PC-3 (cell line): ENCODE results near the gene YKT6. TPM values are rescaled to one million over a fixed set of nuclear protein-coding genes. Genes with fewer than 3 reads are reported as not detected.

ENCODE experiments used
- ATAC-seq: fragments of 200-7000 bp; cut with Tn5 transposase; 2 replicates; pipeline ENCODE4 v1.9.1; 2020; ENCODE audit warnings: mild to moderate bottlenecking, moderate library complexity
- BruUV-seq: library from RNA; stranded (reverse); fragments of 400-500 nt; replicated peaks from 2 replicates; lab custom pipeline; 2021; lab: Mats Ljungman, UMichigan
- CTCF ChIA-PET: fragments of 300-600 bp; sonication (Branson Sonifier 250); formaldehyde crosslinking; loops from one replicate; lab custom pipeline; 2022; ENCODE audit warnings: antibody characterized with exemption; lab: Charles Lee
- POLR2A ChIA-PET: fragments of 300-600 bp; sonication (Branson Sonifier 250); formaldehyde crosslinking; loops from one replicate; lab custom pipeline; 2022; ENCODE audit warnings: antibody characterized with exemption; ENCODE audit not compliant: unreplicated experiment; lab: Charles Lee
- DNase-seq: peaks from one replicate; pipeline ENCODE4 v3.0.0-alpha.2; 2015
- H2AFZ ChIP-seq: fragments of 300-600 bp; sonication (generic); 2 replicates; pipeline ENCODE4 v1.6.0; 2016; ENCODE audit warnings: antibody characterized with exemption, low read length
- H3F3A ChIP-seq: fragments of 300-600 bp; sonication (generic); one replicate; pipeline ENCODE4 v1.6.0; 2017; ENCODE audit warnings: antibody characterized with exemption, low read length, control low read depth, mild to moderate bottlenecking; ENCODE audit not compliant: unreplicated experiment
- H3K27ac ChIP-seq: fragments of 300-600 bp; sonication (generic); 2 replicates; pipeline ENCODE4 v1.5.1; 2016; ENCODE audit warnings: mild to moderate bottlenecking, low read length
- H3K27me3 ChIP-seq: fragments of 300-600 bp; sonication (generic); 2 replicates; pipeline ENCODE4 v1.6.1; 2016; ENCODE audit warnings: low read length, mixed read lengths
- H3K36me3 ChIP-seq: fragments of 300-600 bp; sonication (generic); 2 replicates; pipeline ENCODE4 v1.6.1; 2016; ENCODE audit warnings: low read depth, mixed run types, low read length, mixed read lengths
- H3K4me1 ChIP-seq: fragments of 300-600 bp; sonication (generic); 2 replicates; pipeline ENCODE4 v1.5.1; 2016; ENCODE audit warnings: low read length; ENCODE audit not compliant: insufficient read depth
- H3K4me2 ChIP-seq: fragments of 300-600 bp; sonication (generic); 2 replicates; pipeline ENCODE4 v1.6.0; 2016; ENCODE audit warnings: low read length
- H3K4me3 ChIP-seq: fragments of 300-600 bp; sonication (generic); 2 replicates; pipeline ENCODE4 v1.5.1; 2016; ENCODE audit warnings: mild to moderate bottlenecking, low read length, mixed read lengths
- H3K79me2 ChIP-seq: fragments of 300-600 bp; sonication (generic); 2 replicates; pipeline ENCODE4 v1.6.1; 2017; ENCODE audit warnings: low read length, mixed read lengths
- H3K9ac ChIP-seq: fragments of 300-600 bp; sonication (generic); 2 replicates; pipeline ENCODE4 v1.6.0; 2016; ENCODE audit warnings: mild to moderate bottlenecking, low read length
- H3K9me2 ChIP-seq: fragments of 300-600 bp; sonication (generic); replicated peaks from 2 replicates; pipeline ENCODE4 v1.6.1; 2016; ENCODE audit warnings: mixed run types, low read length, mixed read lengths
- H3K9me3 ChIP-seq: fragments of 300-600 bp; sonication (generic); 2 replicates; pipeline ENCODE4 v1.6.1; 2016; ENCODE audit warnings: low read length, mixed read lengths
- H4K20me1 ChIP-seq: fragments of 300-600 bp; sonication (generic); 2 replicates; pipeline ENCODE4 v1.6.1; 2016; ENCODE audit warnings: low read length, mixed read lengths
- EZH2 ChIP-seq: fragments of 300-600 bp; sonication (generic); IDR thresholded peaks from one replicate; pipeline ENCODE4 v1.6.1; 2017; ENCODE audit warnings: antibody characterized with exemption, mild to moderate bottlenecking, low read length; ENCODE audit not compliant: unreplicated experiment
- EZH2phosphoT487 ChIP-seq: fragments of 300-600 bp; sonication (generic); IDR thresholded peaks from 2 replicates; pipeline ENCODE4 v1.6.1; 2018; ENCODE audit warnings: mild to moderate bottlenecking, antibody characterized with exemption, low read length, borderline replicate concordance
- intact Hi-C: fragments of 100-400 bp; cut with micrococcal nuclease; formaldehyde crosslinking; loops from 2 replicates; pipeline ENCODE4 v1.9.0; 2023
- total RNA-seq: library from RNA; depleted of rRNA; stranded (reverse); fragments of >200 nt; gene quantifications from 2 replicates; pipeline ENCODE4 v1.2.3, GENCODE V29; 2014
- TF ChIP-seq, protein P1 (sequence below): fragments of 300-600 bp; sonication (generic); conservative IDR thresholded peaks from 2 replicates; pipeline ENCODE4 v1.5.1; 2017; ENCODE audit warnings: antibody characterized with exemption, low read depth, mild to moderate bottlenecking, low read length

YKT6 gene
- total RNA-seq, 1 experiment from 2014 or later: 133 TPM

- ATAC-seq (no peak), DNase-seq (no peak)
- H3K27me3 ChIP-seq: no peaks in the 10 kb centered on the region
- H3K9me3 ChIP-seq: no peaks in the 10 kb centered on the region
- POLR2A ChIA-PET: no interaction called here
- no peak overlapping the region for H3K27ac ChIP-seq
- H3K9ac ChIP-seq: no peak overlapping the region
- no peaks in the 10 kb centered on the region for H3K9me2 ChIP-seq
- intact Hi-C loops: no loop called here
- no peaks in the 10 kb centered on the region for H3K79me2 ChIP-seq
- TF ChIP-seq, protein P1, sequence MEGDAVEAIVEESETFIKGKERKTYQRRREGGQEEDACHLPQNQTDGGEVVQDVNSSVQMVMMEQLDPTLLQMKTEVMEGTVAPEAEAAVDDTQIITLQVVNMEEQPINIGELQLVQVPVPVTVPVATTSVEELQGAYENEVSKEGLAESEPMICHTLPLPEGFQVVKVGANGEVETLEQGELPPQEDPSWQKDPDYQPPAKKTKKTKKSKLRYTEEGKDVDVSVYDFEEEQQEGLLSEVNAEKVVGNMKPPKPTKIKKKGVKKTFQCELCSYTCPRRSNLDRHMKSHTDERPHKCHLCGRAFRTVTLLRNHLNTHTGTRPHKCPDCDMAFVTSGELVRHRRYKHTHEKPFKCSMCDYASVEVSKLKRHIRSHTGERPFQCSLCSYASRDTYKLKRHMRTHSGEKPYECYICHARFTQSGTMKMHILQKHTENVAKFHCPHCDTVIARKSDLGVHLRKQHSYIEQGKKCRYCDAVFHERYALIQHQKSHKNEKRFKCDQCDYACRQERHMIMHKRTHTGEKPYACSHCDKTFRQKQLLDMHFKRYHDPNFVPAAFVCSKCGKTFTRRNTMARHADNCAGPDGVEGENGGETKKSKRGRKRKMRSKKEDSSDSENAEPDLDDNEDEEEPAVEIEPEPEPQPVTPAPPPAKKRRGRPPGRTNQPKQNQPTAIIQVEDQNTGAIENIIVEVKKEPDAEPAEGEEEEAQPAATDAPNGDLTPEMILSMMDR: no peak
- no peak for TF ChIP-seq EZH2
- TF ChIP-seq EZH2phosphoT487: no peak
- no peaks in the 10 kb centered on the region for H3K36me3 ChIP-seq
- no peaks in the 10 kb centered on the region for H3F3A ChIP-seq
- no TSS peak for BruUV-seq
- H3K4me1 ChIP-seq: peaks cover 8% of the 10 kb centered on the region
- H3K4me2 ChIP-seq: no peak overlapping the region
- H2AFZ ChIP-seq: no peak overlapping the region
- CTCF ChIA-PET: no interaction called here
- no peaks in the 10 kb centered on the region for H4K20me1 ChIP-seq
- no peak overlapping the region for H3K4me3 ChIP-seq
Observed at GRCh38 chr7:44193011-44193802, 7.6 kb upstream of the YKT6 start.

- TF ChIP-seq, protein P1: no peak
- no peak for TF ChIP-seq EZH2phosphoT487
- no peak for ATAC-seq
- H3K9me2 ChIP-seq: no peaks in the 10 kb centered on the region
- no peaks in the 10 kb centered on the region for H3K79me2 ChIP-seq
- peak; percentile 49 for DNase-seq
- ChIA-PET POLR2A (no interaction called here), CTCF (no interaction called here)
- H3K36me3 ChIP-seq: no peaks in the 10 kb centered on the region
- no peak overlapping the region for H3K4me2 ChIP-seq
- intact Hi-C loops: no loop called here
- H3K9me3 ChIP-seq: no peaks in the 10 kb centered on the region
- no peak overlapping the region for H2AFZ ChIP-seq
- no peaks in the 10 kb centered on the region for H3K27me3 ChIP-seq
- no peaks in the 10 kb centered on the region for H4K20me1 ChIP-seq
- H3K27ac ChIP-seq: no peak overlapping the region
- no peak overlapping the region for H3K9ac ChIP-seq
- H3F3A ChIP-seq: no peaks in the 10 kb centered on the region
- H3K4me1 ChIP-seq: peaks cover 8% of the 10 kb centered on the region
- BruUV-seq: no TSS peak
- H3K4me3 ChIP-seq: no peak overlapping the region
Observed at GRCh38 chr7:44194069-44194468, 6.7 kb upstream of the YKT6 start.

- no peaks in the 10 kb centered on the region for H3F3A ChIP-seq
- H3K79me2 ChIP-seq: no peaks in the 10 kb centered on the region
- DNase-seq: no peak
- peaks cover 8% of the 10 kb centered on the region for H3K4me1 ChIP-seq
- BruUV-seq: no TSS peak
- H3K36me3 ChIP-seq: no peaks in the 10 kb centered on the region
- ATAC-seq: no peak
- H3K9me2 ChIP-seq: no peaks in the 10 kb centered on the region
- no peak overlapping the region for H3K9ac ChIP-seq
- ChIA-PET CTCF (no interaction called here), POLR2A (no interaction called here)
- H3K4me2 ChIP-seq: no peak overlapping the region
- intact Hi-C loops: no loop called here
- no peak overlapping the region for H3K4me3 ChIP-seq
- H2AFZ ChIP-seq: no peak overlapping the region
- H3K27me3 ChIP-seq: no peaks in the 10 kb centered on the region
- H3K9me3 ChIP-seq: no peaks in the 10 kb centered on the region
- no peaks in the 10 kb centered on the region for H4K20me1 ChIP-seq
- no peak for TF ChIP-seq EZH2
- TF ChIP-seq EZH2phosphoT487: no peak
- TF ChIP-seq, protein P1: no peak
- H3K27ac ChIP-seq: no peak overlapping the region
Observed at GRCh38 chr7:44194562-44195145, 6.1 kb upstream of the YKT6 start.
